NCI-H2196 (cell line): ENCODE measurements around the gene BCL2.

Source experiments
- DNase-seq: peaks from one replicate; lab custom pipeline; 2025; ENCODE audit not compliant: unreplicated experiment; lab: John Stamatoyannopoulos, UW

BCL2 gene

GRCh38 chr18:63288311-63288710 is 31.3 kb downstream of the BCL2 start:
- no peak for DNase-seq

- DNase-seq = no peak
Measured at GRCh38 chr18:63287691-63288220, 31.8 kb downstream of the BCL2 start.

- no peak for DNase-seq
Measured at GRCh38 chr18:63286926-63287325, 32.6 kb downstream of the BCL2 start.

GRCh38 chr18:63284827-63285733 is 34.5 kb downstream of the BCL2 start:
- DNase-seq = no peak

- no peak for DNase-seq
Measured at GRCh38 chr18:63284173-63284799, 35.3 kb downstream of the BCL2 start.

GRCh38 chr18:63283305-63284094 is 36.1 kb downstream of the BCL2 start:
- DNase-seq = no peak

GRCh38 chr18:63282793-63283192 is 36.8 kb downstream of the BCL2 start:
- DNase-seq = no peak

- DNase-seq = no peak
Measured at GRCh38 chr18:63273222-63273927, 46.2 kb downstream of the BCL2 start.

- DNase-seq = no peak
Measured at GRCh38 chr18:63272638-63273037, 46.9 kb downstream of the BCL2 start.

- no peak for DNase-seq
Measured at GRCh38 chr18:63271881-63272299, 47.7 kb downstream of the BCL2 start.

GRCh38 chr18:63271148-63271547 is 48.4 kb downstream of the BCL2 start:
- DNase-seq = no peak

GRCh38 chr18:63267975-63268721 is 51.4 kb downstream of the BCL2 start:
- no peak for DNase-seq

GRCh38 chr18:63266888-63267790 is 52.4 kb downstream of the BCL2 start:
- DNase-seq = no peak

GRCh38 chr18:63265326-63265725 is 54.2 kb downstream of the BCL2 start:
- DNase-seq = no peak

GRCh38 chr18:63264871-63265270 is 54.7 kb downstream of the BCL2 start:
- peak; percentile 83 for DNase-seq

GRCh38 chr18:63263444-63263843 is 56.1 kb downstream of the BCL2 start:
- DNase-seq = no peak

- DNase-seq = no peak
Measured at GRCh38 chr18:63262369-63263335, 56.9 kb downstream of the BCL2 start.

GRCh38 chr18:63261029-63261428 is 58.5 kb downstream of the BCL2 start:
- DNase-seq = no peak
